NCI-H526 (cell line): ENCODE results near the gene PRDM5.
"Not testable (repeated sequence)": the region's sequence is repeated elsewhere in the genome, so short reads cannot be mapped to it uniquely, and the experiment has no call there.

Experiments
- DNase-seq, 2 experiments: peaks; one replicate each; lab custom pipeline; 2025; lab: John Stamatoyannopoulos, UW

PRDM5 gene

DNA sequence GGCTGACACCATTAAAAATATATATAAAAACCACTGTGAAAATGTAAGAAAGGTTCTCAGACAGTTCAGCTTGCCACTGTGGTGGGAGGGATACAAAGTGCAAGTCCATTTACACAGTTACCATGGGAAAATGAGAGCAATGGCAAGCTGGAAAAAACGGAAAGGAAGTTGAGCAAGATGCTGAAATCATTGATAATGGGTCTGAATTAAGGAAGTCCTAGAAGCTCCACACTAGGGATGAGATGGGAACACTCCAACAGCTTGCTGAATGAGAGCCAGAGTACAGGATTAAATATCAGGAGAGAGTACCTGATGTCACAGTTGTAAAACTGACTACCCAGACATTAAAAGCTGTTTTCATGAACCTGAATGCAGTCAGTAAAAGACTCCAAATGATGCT lies 218.6 kb downstream of the PRDM5 start:
- no peak for DNase-seq

DNA sequence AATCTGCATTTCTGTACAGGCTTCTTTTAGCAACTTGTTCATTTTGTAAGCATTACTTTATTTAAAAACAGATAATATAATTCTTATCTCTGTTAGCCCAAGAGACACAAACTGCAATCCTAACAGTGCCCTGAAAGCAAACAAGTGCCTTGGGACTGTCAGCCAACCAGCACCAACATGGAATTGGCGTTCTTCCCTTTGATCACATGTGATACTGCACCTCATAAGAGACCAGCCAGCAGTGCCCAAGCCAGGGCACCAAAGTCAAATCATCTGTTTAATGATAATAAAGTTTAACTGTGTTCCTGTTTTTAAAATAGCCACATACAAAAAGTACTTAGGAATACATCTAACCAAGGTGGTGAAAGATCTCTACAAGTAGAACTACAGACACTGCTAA lies 223.2 kb downstream of the PRDM5 start:
- DNase-seq = no peak

DNA sequence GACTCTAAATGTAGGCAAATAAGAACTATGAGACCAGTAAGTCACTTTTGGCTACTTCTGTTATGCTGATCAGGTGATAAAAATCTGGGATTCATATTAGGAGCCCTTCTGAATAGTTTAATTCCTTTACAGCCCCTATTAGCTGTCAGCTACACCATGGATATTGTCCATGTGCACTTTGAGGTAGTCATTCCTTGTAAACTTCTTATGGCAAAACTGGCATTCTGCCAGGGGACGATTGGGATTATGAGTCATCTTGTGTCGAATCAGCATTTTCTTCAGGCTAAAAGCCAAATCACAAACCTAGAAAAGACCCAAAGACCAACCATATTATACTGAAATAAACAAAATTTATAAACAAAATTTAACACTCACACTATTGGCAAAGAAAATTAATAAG lies 227.6 kb downstream of the PRDM5 start:
- no peak for DNase-seq

DNA sequence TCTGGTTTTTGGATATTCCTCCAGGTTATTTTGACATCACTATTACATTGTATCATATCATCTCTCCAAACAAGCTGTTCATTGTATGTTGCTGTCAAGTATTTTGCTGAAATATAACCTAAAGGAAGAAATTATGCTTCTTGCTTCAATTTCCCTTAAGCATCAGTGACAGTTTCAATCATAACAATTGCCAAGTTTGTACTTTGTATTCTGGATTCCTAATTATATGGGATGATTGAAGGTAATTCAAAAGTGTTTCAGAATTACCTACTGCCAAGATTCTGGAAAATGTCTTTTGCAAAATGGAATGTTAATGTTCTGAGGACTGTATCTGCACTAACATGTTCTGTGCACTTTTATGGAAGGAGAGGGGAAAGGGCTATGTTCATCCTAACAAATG lies 228.7 kb downstream of the PRDM5 start:
- DNase-seq = no peak

DNA sequence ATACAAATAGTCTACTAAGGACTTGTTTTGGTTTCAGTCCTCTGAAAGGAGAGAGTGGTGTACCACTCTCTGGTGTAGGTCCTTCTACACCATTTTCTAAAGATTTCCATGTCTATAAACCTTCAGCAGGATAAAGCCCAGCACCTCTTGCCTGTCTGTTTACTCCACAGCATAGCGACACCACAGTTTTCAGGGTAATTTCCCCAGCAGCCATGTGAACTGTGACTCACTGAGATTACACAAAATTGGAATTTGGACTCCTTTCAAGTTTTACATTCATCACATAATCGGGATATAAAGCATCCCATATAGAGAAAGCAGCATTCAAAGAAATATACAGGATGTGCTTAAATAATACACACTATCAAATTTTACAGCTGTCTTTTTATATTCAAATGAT lies 229.6 kb downstream of the PRDM5 start:
- DNase-seq = no peak

DNA sequence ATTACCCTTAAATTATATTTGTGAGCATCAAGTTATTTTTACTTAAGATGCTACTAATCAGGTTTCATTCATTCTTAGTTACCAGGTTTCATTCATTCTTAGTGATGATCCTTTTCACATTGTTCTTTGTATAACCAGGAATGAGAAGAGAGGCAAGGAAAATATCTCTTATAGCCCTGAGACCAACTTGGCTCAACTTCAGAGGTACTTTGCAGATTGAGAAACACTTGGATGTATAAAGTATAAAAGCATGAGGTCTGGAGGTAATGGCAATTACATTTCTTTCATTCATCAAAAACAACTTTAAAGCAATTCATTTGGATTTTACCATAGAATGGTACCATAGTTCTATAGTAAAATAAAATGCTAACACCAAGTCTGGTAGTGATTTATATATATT lies 231.0 kb downstream of the PRDM5 start:
- DNase-seq = no peak

DNA sequence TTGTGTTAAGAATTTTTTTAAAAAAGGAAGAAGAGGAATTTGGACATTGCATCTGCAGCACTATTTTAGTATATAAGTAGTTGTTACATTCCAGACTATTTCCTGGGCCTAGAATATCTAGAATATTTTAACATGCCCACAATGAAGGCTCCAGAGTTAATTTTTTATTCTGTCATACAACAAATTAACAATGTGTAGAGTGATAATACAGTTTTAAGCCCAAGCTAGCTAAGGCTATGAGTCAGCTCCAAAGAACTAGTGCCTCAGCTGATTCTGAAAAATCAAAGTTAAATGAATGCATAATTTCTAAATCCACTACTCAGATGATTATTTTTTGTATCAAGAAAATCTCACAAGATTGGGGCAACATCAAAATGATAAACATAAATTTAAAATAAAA lies 231.4 kb downstream of the PRDM5 start:
- no peak for DNase-seq

DNA sequence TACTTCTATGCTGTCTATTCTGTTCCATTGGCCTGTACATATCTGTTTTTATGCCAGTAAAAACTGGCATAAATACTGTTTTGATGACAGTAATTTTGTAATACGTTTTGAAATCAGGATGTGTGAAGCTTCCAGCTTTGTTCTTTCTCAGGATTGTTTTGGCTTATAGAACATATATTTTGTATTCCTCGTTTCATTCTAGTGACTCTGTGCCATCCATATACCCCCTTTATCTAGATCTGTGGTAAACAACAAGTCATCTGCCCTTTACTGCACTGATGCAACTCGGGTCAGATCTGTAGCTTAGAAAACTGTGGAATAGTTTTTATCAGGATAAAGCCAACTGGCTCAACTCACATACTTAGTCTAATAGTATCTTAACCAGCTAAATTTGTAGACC lies 233.7 kb downstream of the PRDM5 start:
- no peak for DNase-seq

DNA sequence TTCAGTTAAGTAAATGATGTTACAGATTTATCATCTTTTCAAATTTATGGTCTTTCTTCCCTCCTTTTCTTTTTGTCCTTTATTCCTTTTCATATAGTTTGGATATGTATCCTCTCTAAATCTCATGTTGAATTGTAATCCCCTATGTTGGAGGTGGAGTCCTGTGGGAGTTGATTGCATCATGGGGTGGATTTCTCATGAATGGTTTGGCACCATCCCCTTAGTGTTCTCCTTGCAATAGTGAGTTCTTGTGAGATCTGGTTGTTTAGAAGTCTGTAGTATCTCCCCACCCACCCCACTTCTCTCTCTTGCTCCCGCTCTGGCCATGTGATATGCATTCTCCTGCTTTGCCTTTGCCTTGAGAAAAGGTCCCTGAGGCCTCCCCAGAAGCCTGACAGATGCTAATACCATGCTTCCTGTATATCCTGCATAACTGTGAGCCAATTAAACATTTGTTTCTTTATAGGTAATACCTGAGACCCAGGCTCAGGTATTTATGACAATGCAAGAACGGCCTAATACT lies 236.7 kb downstream of the PRDM5 start:
- DNase-seq = no peak

DNA sequence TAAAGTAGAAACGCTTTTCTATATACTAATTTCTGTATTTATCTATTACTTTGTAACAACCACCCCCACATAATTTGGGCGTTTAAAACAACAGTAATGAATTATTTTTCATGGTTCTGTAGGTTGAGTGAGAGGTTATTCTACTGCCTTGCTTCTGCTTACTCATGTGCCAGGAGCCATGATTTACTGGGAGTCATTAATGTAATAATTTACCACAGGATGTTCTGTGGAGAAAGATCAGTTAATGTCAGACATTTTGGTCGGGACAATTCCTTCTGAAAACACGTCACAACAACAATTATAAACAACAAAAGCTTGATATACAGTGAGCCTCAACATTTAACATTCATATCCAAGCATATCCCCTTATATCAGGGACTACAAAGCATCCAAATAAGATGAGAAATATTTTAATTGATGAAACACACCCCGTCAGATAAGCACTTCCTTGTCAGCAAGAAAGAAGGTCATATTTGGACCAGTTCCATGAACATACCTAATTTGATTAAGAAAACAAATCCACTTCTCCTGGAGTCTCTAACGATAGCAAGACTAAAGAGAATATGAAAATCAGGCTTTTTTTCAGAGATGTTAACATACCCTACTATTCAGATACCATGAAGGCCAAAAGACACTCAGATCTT lies 238.5 kb downstream of the PRDM5 start:
- peak; percentile 25 to 53 for DNase-seq

DNA sequence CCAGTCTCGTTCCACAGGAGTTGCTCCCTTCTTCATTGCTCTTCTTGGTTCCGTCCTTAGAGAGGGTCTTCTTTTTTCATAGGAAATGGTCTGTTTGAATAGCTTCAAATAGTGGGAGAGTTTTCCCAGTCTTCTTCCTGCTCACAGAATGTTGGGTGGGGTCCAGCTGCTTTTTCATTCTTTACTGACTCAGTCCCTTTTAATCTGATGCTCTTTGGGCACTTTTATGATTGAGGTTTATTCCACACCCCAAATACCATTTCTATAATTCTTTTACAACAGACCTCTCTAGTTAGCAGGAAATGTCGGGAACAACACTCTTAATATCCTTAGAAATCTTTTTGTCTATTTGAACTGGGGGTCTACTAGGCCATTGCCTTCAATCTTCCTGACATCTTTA lies 239.5 kb downstream of the PRDM5 start:
- DNase-seq = no peak

DNA sequence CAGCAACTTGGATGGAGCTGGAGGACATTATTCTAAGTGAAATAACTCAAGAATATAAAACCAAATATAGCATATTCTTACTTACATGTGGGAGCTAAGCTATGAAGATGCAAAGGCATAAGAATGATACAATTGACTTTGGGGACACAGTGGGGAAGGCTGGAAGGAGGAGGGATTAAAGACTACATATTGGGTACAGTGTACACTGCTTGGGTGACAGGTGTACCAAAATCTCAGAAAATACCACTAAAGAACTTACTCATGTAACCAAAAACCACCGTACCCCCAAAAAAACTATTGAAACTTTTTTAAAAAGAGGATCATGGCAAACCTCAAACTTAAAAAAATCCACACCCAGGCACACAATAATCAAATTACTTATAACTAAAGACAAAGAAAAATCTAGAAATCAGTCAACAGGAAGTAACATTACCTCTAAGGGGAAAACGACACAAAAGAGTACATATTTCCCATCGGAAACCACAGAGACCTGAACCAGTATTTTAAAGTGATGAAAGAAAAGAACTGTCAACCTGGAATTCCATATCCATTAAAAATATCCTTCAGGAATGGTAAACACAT lies 241.8 kb downstream of the PRDM5 start:
- no peak for DNase-seq

DNA sequence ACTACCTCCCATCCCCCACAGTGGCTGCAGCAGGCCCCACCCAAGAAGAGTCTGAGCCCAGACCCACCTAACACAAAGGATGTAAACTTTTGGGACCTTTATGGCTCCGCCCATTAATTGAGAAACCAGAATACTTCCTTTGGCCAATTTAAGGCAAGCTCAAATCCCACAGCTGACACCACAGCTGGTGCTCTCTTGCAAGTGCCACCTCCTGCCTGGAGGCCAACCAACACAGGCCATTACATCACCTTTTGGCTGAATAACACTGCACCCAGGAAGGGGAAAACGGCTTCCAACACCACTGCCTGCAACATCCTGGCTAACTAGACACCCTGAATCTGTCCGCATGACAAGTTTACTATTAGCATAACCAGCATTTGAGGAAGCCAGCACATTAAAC lies 248.8 kb downstream of the PRDM5 start:
- DNase-seq = no peak

DNA sequence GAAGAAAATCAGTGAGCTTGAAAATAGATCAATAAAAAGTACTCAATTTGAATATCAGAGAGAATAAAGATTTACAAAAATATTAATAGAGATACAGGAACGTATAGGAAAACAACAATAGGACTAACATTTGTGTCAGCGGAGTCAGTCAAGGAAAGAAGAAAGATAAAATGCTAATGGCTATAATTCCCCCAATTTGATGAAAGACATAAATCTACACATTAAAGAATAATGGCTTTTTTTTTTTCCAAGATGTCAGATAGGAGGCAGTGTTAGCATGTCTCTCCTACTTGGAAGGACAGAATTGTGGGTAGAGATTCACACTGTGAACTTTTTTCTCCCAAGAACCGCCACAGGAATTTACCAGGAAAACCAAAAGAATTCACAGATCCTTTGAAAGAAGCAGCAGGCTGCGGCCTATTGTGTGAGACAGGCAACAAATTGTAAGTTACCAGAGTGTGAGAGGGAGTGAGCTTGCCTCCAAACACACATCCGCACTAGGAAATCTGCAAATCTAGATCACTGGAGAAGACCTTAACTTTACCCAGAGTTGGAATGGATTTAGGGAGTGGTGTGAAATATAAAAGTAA lies 249.9 kb downstream of the PRDM5 start:
- no peak for DNase-seq

DNA sequence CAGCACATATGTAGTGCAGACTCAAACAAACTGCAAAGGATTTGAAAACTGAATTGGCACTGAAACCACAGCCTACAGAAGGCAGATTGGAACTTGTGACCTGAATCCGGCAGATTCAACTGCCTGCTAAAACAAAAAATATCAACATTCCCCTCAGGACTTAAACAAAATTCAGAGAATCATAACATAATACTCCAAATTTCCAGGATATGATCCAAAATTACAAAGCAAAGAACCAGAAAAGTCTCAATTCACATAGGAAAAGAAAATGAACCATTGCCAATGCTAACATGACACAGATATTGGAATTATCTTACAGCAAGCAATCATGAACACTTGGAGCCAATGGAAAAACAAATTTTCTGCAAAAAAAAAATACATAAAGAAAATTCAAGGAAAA lies 250.4 kb downstream of the PRDM5 start:
- DNase-seq = no peak

DNA sequence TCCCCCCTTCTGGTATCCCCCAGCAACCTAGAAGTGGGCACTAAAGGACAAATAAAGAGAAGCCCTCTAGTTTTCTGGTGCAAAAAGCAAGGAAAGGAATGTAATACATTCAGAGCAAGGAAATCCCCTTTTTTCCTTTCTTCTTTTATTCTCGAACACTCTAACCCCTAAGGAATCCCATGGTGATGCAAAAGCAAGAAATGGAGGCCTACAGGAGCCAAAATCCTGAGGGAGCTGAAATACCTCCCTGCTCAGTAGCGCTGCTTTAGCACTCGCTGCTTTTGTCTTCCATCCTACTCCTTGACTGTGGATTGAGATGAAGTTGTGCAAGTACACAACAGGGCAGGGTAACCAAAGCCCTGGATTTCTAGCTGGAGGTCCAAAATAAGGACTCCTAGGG lies 251.0 kb downstream of the PRDM5 start:
- DNase-seq = no peak

DNA sequence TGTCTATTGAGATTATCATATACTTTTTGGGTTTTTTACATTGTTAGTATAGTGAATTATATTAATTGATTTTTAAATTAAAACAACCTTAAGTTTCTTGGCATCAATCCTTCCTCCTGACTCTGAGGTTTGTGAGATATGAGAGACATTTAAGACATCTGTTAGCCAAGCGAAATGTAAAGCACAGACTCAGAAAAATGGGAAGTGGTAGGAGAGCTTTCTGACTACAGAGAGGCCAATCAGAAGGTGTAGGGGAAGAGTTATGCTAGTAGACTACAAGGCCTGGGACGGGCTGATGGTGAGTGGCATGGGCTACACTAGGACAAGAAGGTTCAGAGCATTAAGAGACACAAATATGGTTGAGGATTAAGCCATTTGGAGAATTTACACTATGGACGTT lies 255.4 kb downstream of the PRDM5 start:
- no peak for DNase-seq

DNA sequence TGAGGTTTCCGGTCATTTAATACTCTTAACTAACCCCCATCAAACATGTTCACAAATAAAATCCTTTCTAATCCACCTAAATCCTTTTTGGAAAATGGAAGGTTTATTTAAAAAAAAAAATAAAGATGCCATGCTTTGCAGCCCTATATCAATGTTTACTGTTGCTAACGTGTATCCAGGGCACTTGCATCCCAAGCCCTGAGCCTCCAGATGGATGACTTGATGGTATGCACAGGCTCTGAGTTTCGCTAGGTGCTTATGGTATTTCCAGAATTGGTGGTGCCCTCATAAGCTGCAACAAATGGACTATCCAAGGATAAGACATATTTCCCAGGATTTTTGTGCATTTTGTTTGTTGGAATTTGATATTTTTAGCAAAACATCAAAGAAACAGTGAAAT lies 257.7 kb downstream of the PRDM5 start:
- DNase-seq = no peak

DNA sequence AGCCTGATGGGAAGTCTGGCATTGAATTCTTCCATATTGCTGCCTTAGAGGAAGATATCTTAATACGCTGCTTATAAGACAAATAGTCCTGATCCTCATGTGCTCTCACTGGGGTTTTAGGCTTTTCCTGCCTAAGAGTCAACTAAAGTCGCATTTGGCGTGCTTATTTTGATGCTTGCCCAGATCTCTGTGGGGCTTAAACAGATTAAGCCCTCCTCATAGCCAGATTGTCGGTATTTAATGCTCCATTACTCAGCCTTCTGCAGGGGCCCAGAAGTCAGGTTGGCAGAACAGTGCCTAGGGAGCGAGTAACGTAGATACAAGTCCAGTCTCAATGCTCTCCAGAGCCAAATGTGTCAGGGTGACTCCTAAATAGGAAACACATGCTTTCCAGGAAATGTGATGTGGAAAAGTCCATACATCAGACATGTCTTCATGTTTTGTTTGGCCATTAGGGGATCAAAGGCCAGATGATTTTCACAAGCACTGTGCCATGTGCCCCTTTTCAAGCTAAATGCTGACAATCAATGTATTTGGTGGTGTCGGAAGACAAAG lies 262.8 kb downstream of the PRDM5 start:
- DNase-seq = no peak

DNA sequence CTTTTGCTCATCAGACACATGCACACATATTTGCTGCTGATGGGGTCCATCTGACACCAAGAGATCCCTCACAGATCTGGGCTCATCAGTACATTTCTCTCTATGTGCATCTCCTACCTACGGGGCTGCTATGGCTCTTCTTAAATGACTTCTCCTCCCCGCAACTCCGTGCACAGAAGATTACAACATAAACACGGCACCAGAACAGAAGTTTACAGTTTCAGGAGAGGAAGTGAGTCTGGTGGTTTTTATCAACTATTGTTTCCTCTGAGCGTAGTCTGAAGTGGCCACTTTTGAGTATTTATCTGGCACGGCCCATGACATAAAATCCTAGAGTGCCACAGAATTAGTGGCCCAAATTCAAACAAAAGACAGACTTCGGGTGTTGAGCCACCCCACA lies 263.8 kb downstream of the PRDM5 start:
- no peak for DNase-seq

DNA sequence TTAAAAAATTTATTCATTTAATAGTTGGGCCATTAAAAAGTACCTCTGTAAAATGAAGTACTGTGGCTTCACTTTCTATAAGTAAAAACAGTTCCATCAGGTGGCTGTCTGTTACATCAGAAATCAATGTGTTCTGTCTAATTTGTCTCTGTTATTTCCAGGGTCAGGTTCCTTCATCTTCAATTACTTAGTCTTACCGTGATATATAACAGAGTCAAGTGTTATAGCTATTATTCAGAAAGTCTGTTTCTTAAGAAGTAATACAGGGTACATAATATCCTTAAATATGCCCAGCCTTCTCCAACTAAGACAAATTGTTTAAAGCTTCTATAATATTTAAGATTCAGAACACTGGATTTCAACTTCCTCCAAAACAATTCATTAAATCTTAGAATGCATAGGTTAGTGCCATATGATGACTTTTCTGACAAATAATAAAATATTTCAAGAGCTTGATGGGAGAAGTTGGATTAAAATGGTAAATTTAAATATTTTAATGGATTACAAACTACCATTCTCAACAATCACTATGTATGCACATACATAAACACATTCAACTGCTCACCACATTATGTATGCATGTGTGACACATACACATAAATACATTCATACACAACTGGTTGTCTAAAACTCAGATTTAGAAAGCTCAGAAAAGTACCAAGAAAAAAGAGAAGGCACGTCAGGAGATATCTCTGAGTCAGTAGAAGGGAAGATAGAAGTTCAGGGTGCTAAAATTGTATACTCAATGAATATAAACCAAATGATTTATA lies 268.5 kb downstream of the PRDM5 start:
- DNase-seq = no peak

DNA sequence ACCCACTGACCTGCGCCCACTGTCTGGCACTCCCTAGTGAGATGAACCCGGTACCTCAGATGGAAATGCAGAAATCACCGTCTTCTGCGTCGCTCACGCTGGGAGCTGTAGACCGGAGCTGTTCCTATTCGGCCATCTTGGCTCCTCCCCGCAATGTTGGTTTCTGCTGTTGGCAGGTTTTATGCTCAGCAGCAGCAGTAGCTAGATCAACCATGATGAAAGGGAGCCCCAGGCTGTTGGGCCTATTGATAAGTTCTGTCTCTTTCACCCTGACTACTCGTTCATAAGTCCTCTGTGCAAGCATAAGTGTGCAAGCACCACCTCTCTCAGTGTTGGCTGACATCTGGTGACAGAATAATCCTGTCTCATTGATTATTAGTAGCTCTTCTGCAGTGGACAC lies 274.2 kb downstream of the PRDM5 start:
- not testable (repeated sequence) for DNase-seq
